Measurements from ENCODE around the gene SRPRA.

DNA sequence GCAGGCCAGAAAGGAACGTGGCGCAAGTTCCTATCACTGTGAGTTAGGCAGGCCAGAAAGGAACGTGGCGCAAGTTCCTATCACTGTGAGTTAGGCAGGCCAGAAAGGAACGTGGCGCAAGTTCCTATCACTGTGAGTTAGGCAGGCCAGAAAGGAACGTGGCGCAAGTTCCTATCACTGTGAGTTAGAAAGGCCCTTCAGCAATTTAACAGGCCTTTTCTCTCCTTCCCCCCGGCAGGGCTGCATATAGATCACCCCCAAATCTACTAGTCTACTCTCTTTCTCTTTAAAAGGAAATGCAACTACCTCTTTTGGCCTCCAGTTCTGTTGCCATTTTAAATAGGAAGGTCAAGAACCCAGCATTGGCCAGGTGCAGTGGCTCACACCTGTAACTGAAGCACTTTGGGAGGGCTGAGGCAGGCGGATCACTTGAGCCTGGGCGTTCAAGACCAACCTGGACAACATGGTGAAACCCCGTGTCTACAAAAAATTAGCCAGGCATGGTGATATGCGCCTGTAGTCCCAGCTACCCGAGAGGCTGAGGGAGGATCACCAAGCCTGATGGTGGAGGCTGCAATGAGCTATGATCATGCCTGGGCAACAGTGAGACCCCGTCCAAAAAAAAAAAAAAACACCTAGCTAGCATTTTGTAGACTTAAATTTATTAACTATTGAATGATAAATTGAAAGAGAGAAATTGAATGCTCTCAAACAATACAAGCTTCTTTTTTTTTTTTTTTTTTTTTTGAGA, 42.2 kb downstream of the SRPRA start:
- TF ChIP-seq SUZ12 (IDR thresholded peaks at IDR 0.05) (no peak), HDGF (IDR thresholded peaks at IDR 0.05; ENCODE audit: borderline replicate concordance) (no peak), FOXA1 (IDR thresholded peaks at IDR 0.05) (no peak), TARDBP (IDR thresholded peaks at IDR 0.05) (no peak), BHLHE40 (IDR thresholded peaks at IDR 0.05; ENCODE audit: borderline replicate concordance) (no peak), LEF1 (IDR thresholded peaks at IDR 0.05; ENCODE audit: borderline replicate concordance) (no peak)
- TF ChIP-seq, protein P1, sequence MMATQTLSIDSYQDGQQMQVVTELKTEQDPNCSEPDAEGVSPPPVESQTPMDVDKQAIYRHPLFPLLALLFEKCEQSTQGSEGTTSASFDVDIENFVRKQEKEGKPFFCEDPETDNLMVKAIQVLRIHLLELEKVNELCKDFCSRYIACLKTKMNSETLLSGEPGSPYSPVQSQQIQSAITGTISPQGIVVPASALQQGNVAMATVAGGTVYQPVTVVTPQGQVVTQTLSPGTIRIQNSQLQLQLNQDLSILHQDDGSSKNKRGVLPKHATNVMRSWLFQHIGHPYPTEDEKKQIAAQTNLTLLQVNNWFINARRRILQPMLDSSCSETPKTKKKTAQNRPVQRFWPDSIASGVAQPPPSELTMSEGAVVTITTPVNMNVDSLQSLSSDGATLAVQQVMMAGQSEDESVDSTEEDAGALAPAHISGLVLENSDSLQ (IDR thresholded peaks at IDR 0.05): no peak

Measured in HEK293T (cell line).